ENCODE data around the gene CCDC146.

The CCDC146 gene

DNA sequence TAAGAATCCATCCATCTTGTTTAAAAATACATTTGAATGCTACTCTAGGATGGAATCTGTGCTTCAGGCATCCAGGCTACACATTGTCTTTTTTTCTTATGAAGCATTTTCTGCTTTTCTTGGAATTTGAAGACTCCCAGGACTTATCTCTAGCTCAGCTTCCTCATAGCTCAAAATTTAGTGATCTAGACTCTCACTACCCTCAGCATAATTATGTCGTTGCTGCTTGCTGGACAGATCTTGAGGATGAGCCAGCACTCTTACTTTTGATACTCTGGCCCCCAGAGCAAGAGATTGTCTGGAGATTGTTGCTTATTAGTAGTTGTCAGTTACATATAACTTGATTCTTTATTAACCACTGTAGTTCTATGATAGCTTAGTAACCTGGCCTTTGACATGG, 160.5 kb downstream of the CCDC146 start:
- no peak for DNase-seq

- DNase-seq: no peak
Measured at GRCh38 chr7:77284005-77284404, 161.6 kb downstream of the CCDC146 start.

DNA sequence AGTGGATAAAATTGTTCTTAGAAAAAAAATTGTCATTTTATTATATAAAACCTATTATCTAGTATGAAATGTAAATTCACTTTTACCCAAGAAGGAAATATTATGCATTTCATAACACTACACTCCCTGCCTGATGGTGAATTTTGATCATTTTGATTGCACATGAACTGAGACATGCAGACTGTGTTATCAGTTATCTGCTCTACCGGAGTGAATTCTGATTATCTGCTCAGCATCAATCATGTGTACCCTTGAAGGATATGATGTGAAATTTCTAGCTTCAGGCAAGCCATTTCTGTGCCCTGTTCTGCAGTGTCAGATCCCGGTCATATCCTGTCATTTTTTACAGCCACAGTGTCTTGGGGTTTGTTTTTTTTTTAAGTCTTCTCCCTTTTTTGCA, 162.2 kb downstream of the CCDC146 start:
- DNase-seq: no peak

GRCh38 chr7:77288676-77289320, 166.4 kb downstream of the CCDC146 start:
- DNase-seq: no peak

DNA sequence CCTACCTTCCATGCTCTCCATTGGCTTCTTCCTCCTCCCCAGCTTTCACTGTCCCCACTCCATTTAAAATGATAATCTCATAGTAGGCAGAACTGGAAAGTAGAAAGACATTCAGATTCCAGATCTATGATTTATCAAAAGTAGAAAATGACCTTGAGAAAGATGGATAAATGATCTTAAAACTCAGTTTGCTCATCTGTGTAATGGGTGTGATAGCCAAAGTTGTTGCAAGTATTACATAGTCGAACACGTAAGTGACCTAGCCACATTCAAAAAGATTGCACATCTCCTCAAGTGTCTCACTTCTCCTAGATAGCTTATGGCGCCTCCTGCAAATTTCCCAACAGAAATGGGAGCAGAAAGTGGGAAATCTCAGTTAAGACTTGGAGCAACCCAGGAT, 167.0 kb downstream of the CCDC146 start:
- DNase-seq: no peak

GRCh38 chr7:77290425-77290824, 168.0 kb downstream of the CCDC146 start:
- DNase-seq: no peak

- DNase-seq: no peak
Measured at GRCh38 chr7:77293046-77293445, 170.6 kb downstream of the CCDC146 start.

- no peak for DNase-seq
Measured at GRCh38 chr7:77295549-77295948, 173.1 kb downstream of the CCDC146 start.

- peak in 1 of 56 donors; percentile 4 for DNase-seq
Measured at GRCh38 chr7:77306231-77307067, 184.0 kb downstream of the CCDC146 start.

DNA sequence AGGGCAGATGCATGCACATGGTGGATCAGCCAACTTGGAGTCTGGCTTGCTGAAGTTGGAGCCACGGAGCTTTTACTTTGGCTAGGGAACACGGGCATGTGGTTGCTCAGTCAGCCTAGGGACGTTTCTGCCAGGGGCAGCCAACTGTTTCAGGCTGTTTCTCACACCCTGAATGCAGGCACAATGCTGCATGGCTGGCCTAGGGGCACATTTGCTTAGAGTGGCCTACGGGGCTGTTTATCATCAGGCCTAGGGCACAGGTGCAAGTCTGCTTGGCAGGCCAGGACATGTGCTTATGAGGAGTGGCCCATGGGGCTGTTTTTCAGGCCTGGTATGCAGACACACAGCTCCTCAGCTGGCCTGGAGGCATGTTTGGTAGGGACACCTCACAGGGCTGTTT, 186.4 kb downstream of the CCDC146 start:
- DNase-seq: no peak

DNA sequence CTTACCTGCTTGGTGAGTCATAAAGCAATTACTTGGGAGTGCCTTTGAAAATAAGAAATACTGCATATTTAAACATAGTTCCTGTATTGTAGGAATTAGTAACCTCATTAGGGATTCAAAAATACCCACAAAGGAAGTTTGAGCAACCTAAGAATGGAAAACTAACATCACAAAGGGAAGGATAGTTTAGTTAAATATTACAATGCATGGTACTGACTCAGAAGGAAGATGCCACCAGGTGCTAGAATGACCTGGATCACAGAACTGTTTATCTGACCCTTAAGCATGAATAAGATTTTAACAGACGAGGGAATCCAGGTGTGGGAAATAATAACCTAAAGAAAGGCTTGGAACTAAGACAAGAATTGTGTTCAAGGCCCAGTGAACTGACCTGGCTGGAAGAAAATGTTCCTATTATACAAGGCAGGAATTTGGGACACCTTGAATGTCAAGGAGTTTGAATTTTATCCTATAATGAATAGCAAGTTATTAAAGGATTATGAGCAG, 187.4 kb downstream of the CCDC146 start:
- no peak for DNase-seq

GRCh38 chr7:77310982-77311381, 188.6 kb downstream of the CCDC146 start:
- DNase-seq: no peak

DNA sequence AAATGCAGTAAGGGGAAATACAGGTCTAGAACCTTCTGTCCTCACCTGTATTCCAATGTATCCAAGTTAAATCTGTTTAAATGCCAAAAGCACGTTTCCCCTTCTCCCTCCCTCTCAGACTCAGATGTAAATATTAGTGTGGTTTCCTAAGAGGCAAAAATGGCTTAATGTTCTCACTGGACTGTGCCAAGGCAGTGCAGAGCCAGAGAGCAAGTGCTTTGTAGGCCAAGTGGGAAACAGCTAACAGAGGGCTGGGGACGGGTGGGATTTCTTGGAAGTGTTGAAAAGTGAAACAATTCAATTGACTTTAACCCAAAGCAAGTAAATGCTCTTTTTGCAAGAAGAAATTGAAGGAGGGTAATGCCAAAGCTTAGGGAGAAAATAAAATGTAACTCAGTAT, 190.7 kb downstream of the CCDC146 start:
- no peak for DNase-seq

GRCh38 chr7:77313876-77314480, 191.6 kb downstream of the CCDC146 start:
- no peak for DNase-seq

DNA sequence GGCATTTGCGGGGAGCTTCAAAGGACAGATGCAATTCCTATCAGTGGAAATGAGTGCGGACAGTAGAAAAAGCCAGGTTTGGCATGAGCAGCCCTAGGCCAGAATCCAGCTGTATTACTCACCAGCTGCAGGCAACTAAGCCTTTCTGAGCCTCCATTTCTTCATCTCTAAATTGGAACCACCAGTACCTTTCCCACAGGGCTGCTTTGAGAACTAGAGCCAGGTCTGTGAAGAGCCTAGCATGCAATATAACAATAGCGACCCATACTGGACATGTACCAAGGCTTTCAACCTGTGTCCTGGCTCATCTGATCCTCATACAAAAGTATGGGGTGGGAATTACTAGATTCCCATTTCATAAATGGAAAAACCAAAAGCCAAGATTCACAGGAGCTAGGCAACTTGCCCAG, 192.8 kb downstream of the CCDC146 start:
- no peak for DNase-seq

- no peak for DNase-seq
Measured at GRCh38 chr7:77316219-77316978, 194.0 kb downstream of the CCDC146 start.

GRCh38 chr7:77318019-77318418, 195.6 kb downstream of the CCDC146 start:
- DNase-seq: no peak

DNA sequence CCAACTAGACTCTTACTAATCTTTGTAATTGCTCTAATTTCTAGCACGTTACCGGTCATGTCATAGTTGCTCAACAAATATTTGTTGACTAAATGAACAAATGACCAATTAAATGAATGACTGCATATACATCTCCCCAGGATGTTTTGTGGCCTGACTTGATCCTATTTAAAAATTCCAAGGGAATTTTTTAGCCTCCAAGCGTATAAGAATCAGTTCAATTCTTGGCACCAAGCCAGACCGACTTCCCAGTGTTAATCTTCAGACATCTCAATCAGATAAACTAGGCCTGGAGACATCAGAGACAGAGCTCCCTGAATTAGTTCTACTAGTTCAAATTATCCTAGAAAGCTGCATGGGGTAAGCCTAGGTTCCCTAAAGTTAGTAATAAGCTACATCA, 197.7 kb downstream of the CCDC146 start:
- peak in 1 of 56 donors; percentile 15 for DNase-seq

- no peak for DNase-seq
Measured at GRCh38 chr7:77320714-77321113, 198.3 kb downstream of the CCDC146 start.

- DNase-seq: no peak
Measured at GRCh38 chr7:77321300-77321699, 198.9 kb downstream of the CCDC146 start.

GRCh38 chr7:77326131-77326530, 203.7 kb downstream of the CCDC146 start:
- DNase-seq: no peak
